A673 (cell line): ENCODE results near the gene GLO1. TPM values are rescaled to one million over a fixed set of nuclear protein-coding genes. Genes with fewer than 3 reads are reported as not detected.

Source experiments
- BruUV-seq: library from RNA; stranded (reverse); fragments of 400-500 nt; replicated peaks from 2 replicates; lab custom pipeline; 2021; lab: Mats Ljungman, UMichigan
- CTCF ChIA-PET: fragments of 300-600 bp; sonication (Branson Sonifier 250); formaldehyde crosslinking; loops from one replicate; lab custom pipeline; 2022; ENCODE audit warnings: antibody characterized with exemption; lab: Charles Lee
- POLR2A ChIA-PET: fragments of 300-600 bp; sonication (Branson Sonifier 250); formaldehyde crosslinking; loops from one replicate; lab custom pipeline; 2022; ENCODE audit warnings: antibody characterized with exemption; ENCODE audit not compliant: low non-redundant PET; lab: Charles Lee
- DNase-seq: peaks from one replicate; pipeline ENCODE4 v3.0.0-alpha.2; 2015; ENCODE audit warnings: low spot score
- H3K27ac ChIP-seq: fragments of 200-600 bp; sonication (generic); 2 replicates; pipeline ENCODE4 v1.5.1; 2016; ENCODE audit warnings: mixed run types, low read depth, mild to moderate bottlenecking, mixed read lengths, antibody characterized with exemption, low read length; ENCODE audit not compliant: poor library complexity, severe bottlenecking
- H3K27me3 ChIP-seq: fragments of 200-600 bp; sonication (generic); replicated peaks from 2 replicates; pipeline ENCODE4 v1.6.1; 2017; ENCODE audit warnings: mixed run types, low read depth, mild to moderate bottlenecking, mixed read lengths, antibody characterized with exemption, low read length; ENCODE audit not compliant: insufficient read depth, poor library complexity
- H3K36me3 ChIP-seq: fragments of 200-600 bp; sonication (generic); 2 replicates; pipeline ENCODE4 v1.6.1; 2016; ENCODE audit warnings: mixed run types, mild to moderate bottlenecking, mixed read lengths, antibody characterized with exemption, low read length; ENCODE audit not compliant: insufficient read depth, poor library complexity, severe bottlenecking
- H3K4me1 ChIP-seq: fragments of 200-600 bp; sonication (generic); 2 replicates; pipeline ENCODE4 v1.6.1; 2017; ENCODE audit warnings: mixed run types, mild to moderate bottlenecking, mixed read lengths, antibody characterized with exemption, low read length; ENCODE audit not compliant: insufficient read depth, poor library complexity, severe bottlenecking
- H3K4me3 ChIP-seq: fragments of 200-600 bp; sonication (generic); 2 replicates; pipeline ENCODE4 v1.5.1; 2016; ENCODE audit warnings: low read depth, mixed run types, mild to moderate bottlenecking, mixed read lengths, low read length; ENCODE audit not compliant: poor library complexity, severe bottlenecking
- H3K9me3 ChIP-seq: fragments of 200-600 bp; sonication (generic); 2 replicates; pipeline ENCODE4 v1.6.1; 2016; ENCODE audit warnings: mixed run types, low read depth, mild to moderate bottlenecking, mixed read lengths, antibody characterized with exemption, low read length; ENCODE audit not compliant: poor library complexity, severe bottlenecking
- CTCF ChIP-seq: fragments of 300-800, 200-600 bp; sonication (generic); conservative IDR thresholded peaks from 2 replicates; pipeline ENCODE4 v1.5.1; 2017; ENCODE audit warnings: low read depth, mild to moderate bottlenecking, antibody characterized with exemption, low read length, moderate library complexity, mixed read lengths
- EZH2 ChIP-seq: fragments of 200-600 bp; sonication (generic); IDR thresholded peaks from 2 replicates; pipeline ENCODE4 v1.6.1; 2017; ENCODE audit warnings: borderline replicate concordance, low read depth, mild to moderate bottlenecking, mixed read lengths, antibody characterized with exemption, low read length; ENCODE audit not compliant: poor library complexity, severe bottlenecking
- intact Hi-C: fragments of 100-400 bp; cut with micrococcal nuclease; formaldehyde crosslinking; loops from one replicate; pipeline ENCODE4 v1.10.0; 2022; ENCODE audit not compliant: unreplicated experiment
- total RNA-seq: library from RNA; stranded (reverse); gene quantifications from 2 replicates; pipeline ENCODE4 v1.2.3, GENCODE V29; 2021

GLO1 gene
- total RNA-seq, 1 experiment from 2014 or later: 183 TPM

GRCh38 chr6:38671885-38672467, 31.0 kb downstream of the GLO1 start:
- no TSS peak for BruUV-seq
- CTCF ChIA-PET: no interaction called here
- Histone ChIP-seq H3K4me3 (no peak overlapping the region), H3K27me3 (no peaks in the 10 kb centered on the region), H3K4me1 (no peaks in the 10 kb centered on the region), H3K27ac (no peak overlapping the region), H3K9me3 (no peaks in the 10 kb centered on the region), H3K36me3 (peaks cover 17% of the 10 kb centered on the region)
- intact Hi-C loops: no loop called here
- POLR2A ChIA-PET: no interaction called here
- DNase-seq: peak; percentile 63
- peak; percentile 74 for TF ChIP-seq CTCF
- no peak for TF ChIP-seq EZH2

GRCh38 chr6:38658418-38659167, 44.4 kb downstream of the GLO1 start:
- CTCF ChIA-PET: no interaction called here
- intact Hi-C loops: no loop called here

GRCh38 chr6:38656896-38657295, 46.0 kb downstream of the GLO1 start:
- H3K27me3 ChIP-seq: no peaks in the 10 kb centered on the region
- no peaks in the 10 kb centered on the region for H3K36me3 ChIP-seq
- ChIA-PET POLR2A (no interaction called here), CTCF (no interaction called here)
- intact Hi-C loops: no loop called here
- no peak overlapping the region for H3K27ac ChIP-seq
- DNase-seq: no peak
- no peaks in the 10 kb centered on the region for H3K9me3 ChIP-seq
- no TSS peak for BruUV-seq
- no peak overlapping the region for H3K4me3 ChIP-seq
- H3K4me1 ChIP-seq: no peaks in the 10 kb centered on the region
- TF ChIP-seq CTCF (no peak), EZH2 (no peak)

More at GRCh38 chr6:38658418-38659167, 44.4 kb downstream of the GLO1 start:
- no peak for DNase-seq
- Histone ChIP-seq H3K9me3 (no peaks in the 10 kb centered on the region), H3K27me3 (no peaks in the 10 kb centered on the region), H3K4me1 (no peaks in the 10 kb centered on the region), H3K27ac (no peak overlapping the region), H3K36me3 (no peaks in the 10 kb centered on the region), H3K4me3 (no peak overlapping the region)
- TF ChIP-seq CTCF: no peak
- TF ChIP-seq EZH2: no peak
- BruUV-seq: no TSS peak
- POLR2A ChIA-PET: no interaction called here
